Retinal pigment epithelial cell (primary cell): ENCODE results near the gene RHOF.

Source experiments
- DNase-seq: peaks from one replicate; pipeline ENCODE4 v3.0.0-alpha.2; 2010; ENCODE audit warnings: low read depth
- H3K4me3 ChIP-seq: 2 replicates; pipeline ENCODE4 v1.5.1; 2011; ENCODE audit warnings: mild to moderate bottlenecking, low read length, control low read depth, moderate library complexity
- CTCF ChIP-seq: conservative IDR thresholded peaks from 2 replicates; pipeline ENCODE4 v1.5.1; 2011; ENCODE audit warnings: low read depth, low read length, control low read depth, inconsistent platforms

Gene RHOF

DNA sequence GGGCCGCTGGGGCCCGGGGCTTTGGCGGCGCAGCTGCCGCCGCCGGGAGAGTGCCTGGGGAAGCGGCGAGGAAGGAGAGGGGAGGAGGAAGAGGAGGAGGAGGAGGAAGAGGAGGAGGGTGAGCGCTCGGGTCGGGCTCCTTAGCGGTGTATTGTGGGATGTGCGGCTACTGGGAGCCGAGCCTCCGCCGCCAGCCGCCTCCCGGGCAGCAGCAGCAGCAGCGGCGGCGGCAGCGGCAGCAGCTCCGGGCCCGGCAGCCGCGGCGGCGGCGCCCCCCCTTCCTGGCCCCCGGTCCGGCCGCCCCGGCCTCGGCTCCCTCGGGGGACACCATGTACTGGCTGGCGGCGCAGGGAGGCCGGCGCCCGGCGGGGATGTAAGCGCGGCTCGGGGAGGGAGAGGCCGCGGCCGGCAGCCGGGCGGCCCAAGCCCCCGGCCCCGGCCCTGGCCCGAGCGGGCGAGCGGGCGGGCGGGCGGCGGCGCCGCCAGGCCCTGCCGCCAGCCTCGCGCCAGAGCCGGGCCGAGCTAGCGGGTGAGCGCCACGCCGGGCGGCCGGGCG is 10.5 kb upstream of the RHOF start, which contains the start of gene SETD1B:
Gene SETD1B, plus strand, starts transcription at position 149 of the 556 bp plus-strand sequence. CDS start 729 bp downstream, outside the sequence.
- H3K4me3 ChIP-seq = peak within 1 kb of the TSS; percentile 72
- no peak for TF ChIP-seq CTCF
- DNase-seq = no peak

DNA sequence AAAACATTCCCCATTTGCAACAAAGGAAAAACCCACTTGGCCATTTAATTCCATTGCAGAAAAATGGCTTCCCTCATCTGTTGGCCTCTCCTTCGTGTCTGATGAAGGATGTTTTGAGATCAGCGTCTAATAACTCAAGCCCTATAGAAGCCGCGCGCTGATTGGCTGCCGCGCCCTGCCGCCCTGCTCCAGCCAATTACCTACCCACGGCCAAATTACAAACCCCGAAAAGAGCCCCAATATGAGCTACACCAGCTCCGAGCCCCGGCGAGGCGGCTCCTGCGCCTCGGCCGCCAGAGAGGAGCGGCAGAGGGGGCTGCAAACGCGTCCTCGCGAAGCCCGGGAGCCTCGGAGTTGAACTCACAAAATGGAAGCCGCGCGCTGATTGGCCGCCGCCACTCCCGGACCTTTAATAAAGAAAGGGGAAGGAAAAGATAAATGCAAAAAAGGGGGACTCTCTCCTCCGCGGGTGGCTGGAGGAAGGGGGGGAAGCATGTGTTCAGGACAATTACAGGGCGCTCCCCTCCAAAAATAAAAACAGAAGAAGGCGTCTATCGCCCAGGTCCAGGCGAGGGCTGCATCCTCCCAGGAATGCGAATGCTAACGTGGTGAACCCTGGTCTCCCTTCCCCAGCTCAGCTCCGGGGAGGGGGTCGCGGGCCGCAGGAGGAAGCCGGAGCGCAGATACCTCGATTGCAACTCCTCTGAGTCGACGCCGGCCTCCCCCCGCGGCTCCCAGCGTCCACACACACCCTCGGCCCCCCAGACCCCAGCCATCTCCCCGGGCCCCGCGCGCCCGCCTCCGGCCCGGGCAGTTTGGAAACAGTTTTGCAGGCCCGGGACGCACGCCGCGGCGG is 9.6 kb upstream of the RHOF start:
- H3K4me3 ChIP-seq = peak overlapping the region; percentile 53
- TF ChIP-seq CTCF = no peak
- DNase-seq = no peak

GRCh38 chr12:121802485-121802842 is 9.0 kb upstream of the RHOF start:
- H3K4me3 ChIP-seq = peak overlapping the region; percentile 53
- DNase-seq = no peak
- TF ChIP-seq CTCF = no peak

DNA sequence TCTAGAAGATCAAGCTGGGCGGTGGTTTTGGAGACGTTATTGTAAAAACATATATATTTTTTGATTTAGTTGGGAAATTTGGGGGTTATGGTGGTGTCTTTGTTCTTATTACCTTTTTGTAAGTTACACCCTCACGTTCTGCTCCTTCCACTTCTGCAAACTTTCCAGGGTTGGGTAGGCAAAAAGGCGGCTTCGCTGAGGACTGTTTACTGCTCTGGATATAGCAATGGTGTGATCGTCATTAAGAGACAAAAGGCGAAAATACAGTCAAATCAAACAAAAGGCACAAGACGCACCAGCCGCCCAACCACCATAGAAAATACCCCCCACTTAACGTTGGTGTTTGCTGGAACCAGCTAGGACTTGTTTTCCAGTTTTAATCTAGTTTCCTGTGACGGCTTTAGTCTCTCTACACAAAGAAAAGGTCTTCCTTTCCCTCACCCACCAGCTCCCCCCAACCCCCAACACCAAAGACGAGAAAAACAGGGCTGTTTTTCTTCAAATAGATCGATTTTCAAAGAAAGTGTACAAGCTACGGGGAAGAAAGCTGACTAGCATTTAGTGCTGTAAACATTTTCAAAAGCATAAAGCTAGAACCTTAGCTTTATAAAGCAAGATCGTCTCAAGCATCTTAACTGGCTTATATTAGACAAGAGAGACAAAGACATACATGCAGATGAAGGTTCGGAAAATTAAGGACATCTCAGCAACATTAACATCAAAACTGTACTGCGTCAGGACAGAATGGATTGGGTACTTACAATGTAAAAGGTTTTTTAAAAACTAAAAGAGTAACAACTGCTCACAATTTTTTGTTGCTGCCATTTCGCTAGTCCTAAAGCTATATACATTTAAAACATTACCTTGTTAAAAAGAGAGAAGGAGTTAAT is 8.4 kb upstream of the RHOF start:
- no peak for DNase-seq
- no peak for TF ChIP-seq CTCF
- peak overlapping the region; percentile 53 for H3K4me3 ChIP-seq

DNA sequence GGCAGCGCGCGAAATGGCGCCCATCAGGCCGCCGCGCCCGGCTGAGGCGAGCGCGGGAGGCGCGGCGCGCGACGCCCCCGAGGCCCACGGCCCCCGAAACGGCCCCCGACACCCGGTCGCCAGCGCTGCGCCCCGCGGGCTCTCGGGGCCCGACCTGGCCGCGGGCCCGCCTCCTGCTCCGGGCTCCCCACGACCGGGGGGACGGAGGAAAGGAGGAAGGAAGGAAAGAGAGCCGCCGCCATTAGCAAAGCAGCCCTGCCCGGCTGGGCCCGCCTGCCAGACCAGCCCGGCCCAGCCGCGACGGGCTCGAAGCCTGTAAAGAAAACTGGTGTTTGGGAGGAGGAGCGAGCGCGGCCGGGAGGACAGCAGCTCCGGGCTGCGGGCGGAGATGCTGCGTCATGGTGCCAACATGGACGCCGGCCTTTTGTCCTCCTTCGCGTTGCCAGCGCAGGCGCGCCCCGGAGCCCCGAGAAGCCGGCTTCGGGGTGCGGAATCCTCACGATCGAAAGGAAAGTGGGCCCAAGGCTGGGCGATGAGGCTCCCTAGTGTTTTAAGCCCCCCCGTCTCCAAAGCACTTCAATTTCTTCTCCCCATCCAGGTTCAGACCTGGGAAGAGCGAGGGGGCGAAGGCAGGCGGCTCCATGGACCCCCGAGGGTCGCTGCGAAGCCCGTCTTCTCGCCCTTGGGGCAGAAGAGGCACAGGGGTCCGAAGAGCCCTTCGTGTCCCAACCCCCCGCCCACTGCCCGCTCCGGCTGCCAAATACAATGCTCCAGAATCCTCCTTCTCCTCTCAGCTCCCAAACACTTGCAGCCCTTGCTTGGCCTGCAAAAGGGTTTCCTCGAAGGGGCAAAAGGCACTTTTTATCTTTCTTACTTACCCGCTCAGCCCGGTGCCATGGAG is 7.5 kb upstream of the RHOF start:
- H3K4me3 ChIP-seq = peak overlapping the region; percentile 53
- DNase-seq = no peak
- no peak for TF ChIP-seq CTCF
